ENCODE results near the gene GRM7.

GRM7 gene

DNA sequence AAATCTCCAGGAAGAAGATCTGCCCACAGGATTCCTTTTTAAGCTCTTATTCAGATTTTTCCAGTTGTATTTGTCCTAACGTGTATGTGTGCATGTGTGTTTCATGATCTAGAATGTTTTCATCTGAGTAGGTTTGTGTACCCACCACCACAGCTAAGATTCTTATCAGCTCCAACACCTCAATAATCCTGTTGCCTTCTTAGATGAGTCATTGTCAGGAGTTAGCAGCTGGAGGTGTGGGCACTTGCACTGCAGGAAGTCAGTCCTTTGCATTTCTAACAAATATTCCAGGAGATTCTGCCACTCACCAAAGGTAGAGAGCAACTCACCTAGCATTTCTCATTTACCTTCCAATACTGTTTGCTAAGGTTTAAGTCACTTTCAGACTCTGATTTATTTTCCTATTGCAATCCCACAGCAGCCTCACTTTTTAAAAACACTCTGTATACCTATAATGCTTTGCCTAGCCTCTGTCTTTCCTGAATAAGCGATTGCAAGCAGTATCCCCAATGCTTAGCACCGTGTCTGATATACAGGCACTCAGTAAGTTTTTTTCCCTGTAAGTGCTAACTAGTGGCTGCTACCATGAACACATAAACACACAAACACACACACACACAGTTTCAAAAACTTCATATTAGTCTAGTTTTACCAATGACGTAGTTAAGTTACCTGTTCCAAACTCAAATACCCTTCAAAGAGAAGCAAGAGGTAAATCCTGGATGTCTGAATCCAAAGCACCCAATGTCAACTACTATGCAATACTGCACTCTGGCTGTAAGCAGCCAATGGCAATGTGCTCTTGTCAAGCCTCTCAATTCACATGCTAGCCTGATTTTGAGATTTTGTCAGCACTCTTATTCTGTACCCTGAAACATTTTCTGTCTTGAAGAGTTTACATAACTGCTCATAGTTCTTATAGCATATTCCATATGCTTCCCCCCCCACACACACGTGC, 927.2 kb downstream of the GRM7 start:
- CTCF ChIA-PET = no interaction called here
- POLR2A ChIA-PET = no interaction called here
- TF ChIP-seq, protein P1, sequence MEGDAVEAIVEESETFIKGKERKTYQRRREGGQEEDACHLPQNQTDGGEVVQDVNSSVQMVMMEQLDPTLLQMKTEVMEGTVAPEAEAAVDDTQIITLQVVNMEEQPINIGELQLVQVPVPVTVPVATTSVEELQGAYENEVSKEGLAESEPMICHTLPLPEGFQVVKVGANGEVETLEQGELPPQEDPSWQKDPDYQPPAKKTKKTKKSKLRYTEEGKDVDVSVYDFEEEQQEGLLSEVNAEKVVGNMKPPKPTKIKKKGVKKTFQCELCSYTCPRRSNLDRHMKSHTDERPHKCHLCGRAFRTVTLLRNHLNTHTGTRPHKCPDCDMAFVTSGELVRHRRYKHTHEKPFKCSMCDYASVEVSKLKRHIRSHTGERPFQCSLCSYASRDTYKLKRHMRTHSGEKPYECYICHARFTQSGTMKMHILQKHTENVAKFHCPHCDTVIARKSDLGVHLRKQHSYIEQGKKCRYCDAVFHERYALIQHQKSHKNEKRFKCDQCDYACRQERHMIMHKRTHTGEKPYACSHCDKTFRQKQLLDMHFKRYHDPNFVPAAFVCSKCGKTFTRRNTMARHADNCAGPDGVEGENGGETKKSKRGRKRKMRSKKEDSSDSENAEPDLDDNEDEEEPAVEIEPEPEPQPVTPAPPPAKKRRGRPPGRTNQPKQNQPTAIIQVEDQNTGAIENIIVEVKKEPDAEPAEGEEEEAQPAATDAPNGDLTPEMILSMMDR (IDR thresholded peaks at IDR 0.05; ENCODE audit: control extremely low read depth, extremely low read depth, low read depth, missing control alignments) = no peak
- DNase-seq (ENCODE audit: extremely low spot score) = no peak

DNA sequence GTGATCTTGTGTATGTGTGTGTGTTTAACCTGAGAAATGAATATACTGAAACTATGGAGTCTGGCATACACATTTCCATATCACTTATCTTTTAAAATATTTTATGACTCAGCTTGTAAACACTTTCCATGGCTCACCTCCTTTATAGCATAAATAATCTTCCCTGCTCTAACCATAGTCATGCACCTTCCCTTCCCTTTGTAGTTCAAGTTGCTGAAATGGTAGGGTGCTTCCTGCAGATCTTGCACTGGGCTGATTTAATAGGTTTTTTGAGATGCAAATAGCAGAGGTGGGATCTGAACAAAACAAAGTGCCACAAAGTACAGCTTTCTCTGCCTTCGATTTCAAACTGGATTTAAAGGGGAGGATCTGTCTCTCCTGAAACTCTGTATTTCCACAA, 928.0 kb downstream of the GRM7 start:
- TF ChIP-seq, protein P1 (IDR thresholded peaks at IDR 0.05; ENCODE audit: control extremely low read depth, extremely low read depth, low read depth, missing control alignments) = no peak
- ChIA-PET CTCF (no interaction called here), POLR2A (no interaction called here)
- DNase-seq (ENCODE audit: extremely low spot score) = no peak

DNA sequence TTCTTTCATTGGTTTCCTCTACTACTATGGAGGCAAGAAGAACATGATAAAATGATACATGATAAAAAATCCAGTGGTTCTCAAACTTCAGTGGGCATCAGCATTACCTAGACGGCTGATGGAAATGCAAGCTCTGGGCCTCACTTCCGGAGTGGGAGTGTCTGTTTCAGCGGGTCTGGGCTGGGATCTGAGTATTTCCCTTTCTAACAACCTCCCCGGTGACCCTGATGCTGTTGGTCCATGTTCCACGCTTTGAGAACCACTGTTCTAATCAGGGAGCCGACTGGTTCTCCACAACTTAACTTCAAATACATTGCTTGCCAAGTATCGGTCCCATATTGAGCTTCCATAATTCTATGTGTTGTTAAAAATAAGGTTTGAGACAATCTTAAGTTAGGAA, 928.4 kb downstream of the GRM7 start:
- DNase-seq (ENCODE audit: extremely low spot score) = no peak
- TF ChIP-seq, protein P1 (IDR thresholded peaks at IDR 0.05; ENCODE audit: control extremely low read depth, extremely low read depth, low read depth, missing control alignments) = no peak
- CTCF ChIA-PET = no interaction called here
- POLR2A ChIA-PET = no interaction called here

DNA sequence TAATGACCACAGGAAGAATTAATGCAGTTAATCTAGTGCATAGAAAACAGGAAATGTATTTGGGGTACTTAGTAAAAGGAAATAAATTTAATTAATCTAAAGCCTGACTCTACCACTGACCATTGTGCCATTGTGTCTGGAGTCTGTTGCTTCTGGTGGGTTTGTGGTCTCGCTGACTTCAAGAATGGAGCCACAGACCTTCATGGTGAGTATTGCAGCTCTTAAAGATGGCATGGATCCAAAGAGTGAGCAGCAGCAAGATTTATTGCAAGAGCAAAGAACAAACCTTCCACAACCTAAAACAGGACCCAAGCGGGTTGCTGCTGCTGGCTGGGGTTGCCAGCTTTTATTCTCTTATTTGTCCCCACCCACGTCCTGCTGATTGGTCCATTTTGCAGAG, 929.2 kb downstream of the GRM7 start:
- ChIA-PET CTCF (no interaction called here), POLR2A (no interaction called here)
- TF ChIP-seq, protein P1 (IDR thresholded peaks at IDR 0.05; ENCODE audit: control extremely low read depth, extremely low read depth, low read depth, missing control alignments) = no peak
- DNase-seq (ENCODE audit: extremely low spot score) = no peak
